Erythroblast (primary cell): ENCODE data around the gene NAPA.
A peak's percentile ranks its signal among the peaks of the same experiment; 100 is the strongest.

Source experiments
- DNase-seq, 2 experiments: peaks; one replicate each; lab custom pipeline; 2025; lab: John Stamatoyannopoulos, UW
- GATA1 ChIP-seq: IDR thresholded peaks from 2 replicates; pipeline ENCODE4 v1.6.1; 2011; ENCODE audit warnings: low read depth, mild to moderate bottlenecking, control low read depth, low read length, moderate library complexity
- POLR2A ChIP-seq: IDR thresholded peaks from 2 replicates; pipeline ENCODE4 v1.6.1; 2011; ENCODE audit warnings: mild to moderate bottlenecking, low read length

The NAPA gene

DNA sequence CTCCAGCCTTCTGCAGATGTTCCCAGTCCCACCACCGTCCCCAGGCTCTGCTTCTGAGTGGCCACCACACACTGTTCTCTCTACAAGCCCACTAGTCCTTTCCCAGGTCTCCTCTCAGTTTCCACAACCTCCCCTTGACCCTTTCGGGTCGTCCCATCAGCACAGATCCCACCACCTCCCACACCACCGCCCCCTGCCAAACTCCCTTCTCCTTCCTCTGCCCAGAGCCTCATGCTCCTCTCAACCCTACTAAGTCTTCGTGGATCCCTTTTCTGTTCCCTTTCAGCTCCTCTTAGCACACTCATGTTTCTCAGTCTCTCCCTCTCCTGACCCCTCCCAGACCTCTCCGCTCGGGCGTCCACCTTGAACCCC, 1.9 kb downstream of the NAPA start:
- TF ChIP-seq POLR2A (no peak), GATA1 (no peak)
- peak in 1 of 2 experiments; percentile 40 for DNase-seq

DNA sequence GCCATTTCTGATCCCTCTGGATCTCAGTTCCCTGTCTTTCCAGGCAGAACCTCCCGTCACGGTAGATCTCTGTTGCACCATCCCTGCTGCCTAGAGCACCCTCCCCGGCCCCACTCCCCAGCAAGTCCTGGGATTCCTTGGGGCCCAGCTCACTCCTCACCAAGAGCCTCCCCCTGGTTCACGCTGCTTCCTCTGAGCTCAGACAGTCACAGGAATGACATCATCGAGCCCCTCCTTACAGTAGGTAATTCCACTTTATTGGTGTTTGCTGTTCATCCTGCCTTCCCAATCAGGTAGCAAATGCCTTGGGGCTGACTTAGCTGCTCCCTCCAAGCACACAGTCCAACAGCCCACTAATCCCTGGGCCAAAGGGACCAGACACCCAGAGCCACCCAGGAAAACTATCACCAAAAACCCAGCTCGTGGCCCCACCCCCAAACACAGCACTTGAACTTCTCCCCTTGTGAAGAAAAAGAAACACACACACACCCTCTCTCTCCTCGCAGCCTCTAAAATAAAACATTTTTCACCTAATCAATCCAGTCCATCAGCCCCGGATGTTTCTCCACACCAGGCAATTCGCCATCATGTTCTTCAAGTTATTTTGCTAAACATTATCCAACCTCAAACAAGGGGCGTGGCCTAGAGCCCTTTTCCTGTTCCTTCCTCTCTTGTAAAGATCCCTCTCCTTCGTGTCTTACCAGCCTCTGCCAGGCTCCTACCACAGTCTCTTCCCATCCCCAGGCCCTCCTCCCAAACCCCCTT, 2.5 kb downstream of the NAPA start:
- DNase-seq, result peak; percentile 28 to 56
- no peak for TF ChIP-seq POLR2A
- no peak for TF ChIP-seq GATA1

DNA sequence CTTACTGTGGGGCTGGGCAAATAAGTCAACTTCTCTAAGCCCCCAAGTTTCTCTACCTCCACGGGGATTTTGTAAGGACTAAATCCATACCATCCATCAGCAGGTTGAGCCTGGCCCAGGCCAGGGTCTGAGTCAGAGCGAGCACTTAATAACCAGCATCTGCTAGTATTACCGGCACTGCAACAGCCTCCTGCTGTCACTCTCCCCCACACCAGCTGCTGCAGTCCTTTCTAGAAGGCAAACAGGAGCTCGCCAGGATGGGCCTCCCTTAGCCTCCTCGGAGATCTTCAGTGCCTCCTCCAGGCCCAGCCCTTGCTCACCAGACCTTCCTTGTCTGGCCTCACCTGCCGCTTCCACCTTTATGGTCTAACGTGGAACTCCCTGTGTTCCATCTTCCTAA, 3.2 kb downstream of the NAPA start:
- TF ChIP-seq GATA1 (no peak), POLR2A (no peak)

DNA sequence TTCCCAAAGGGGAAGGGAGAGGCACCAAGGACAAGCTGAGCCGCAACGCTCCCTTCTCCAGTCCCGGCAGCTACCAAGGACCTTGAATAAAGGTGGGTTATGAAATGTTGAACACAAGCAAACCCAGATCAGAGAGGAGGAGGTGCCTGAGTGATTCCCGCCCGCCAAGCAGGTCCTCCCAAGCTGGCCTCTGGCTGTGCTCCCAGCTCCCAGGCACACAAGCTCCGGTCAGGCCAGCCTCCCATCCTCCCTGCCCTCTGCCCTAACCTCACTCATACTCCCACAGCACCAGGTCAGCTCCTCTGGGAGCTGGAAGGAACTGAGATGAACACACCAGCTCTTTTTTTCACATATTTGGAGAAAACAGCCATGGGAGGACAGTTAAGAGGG, 3.7 kb downstream of the NAPA start:
- no peak for DNase-seq
- no peak for TF ChIP-seq GATA1
- no peak for TF ChIP-seq POLR2A

More for the DNA sequence above, 3.2 kb downstream of the NAPA start:
- no peak for DNase-seq

DNA sequence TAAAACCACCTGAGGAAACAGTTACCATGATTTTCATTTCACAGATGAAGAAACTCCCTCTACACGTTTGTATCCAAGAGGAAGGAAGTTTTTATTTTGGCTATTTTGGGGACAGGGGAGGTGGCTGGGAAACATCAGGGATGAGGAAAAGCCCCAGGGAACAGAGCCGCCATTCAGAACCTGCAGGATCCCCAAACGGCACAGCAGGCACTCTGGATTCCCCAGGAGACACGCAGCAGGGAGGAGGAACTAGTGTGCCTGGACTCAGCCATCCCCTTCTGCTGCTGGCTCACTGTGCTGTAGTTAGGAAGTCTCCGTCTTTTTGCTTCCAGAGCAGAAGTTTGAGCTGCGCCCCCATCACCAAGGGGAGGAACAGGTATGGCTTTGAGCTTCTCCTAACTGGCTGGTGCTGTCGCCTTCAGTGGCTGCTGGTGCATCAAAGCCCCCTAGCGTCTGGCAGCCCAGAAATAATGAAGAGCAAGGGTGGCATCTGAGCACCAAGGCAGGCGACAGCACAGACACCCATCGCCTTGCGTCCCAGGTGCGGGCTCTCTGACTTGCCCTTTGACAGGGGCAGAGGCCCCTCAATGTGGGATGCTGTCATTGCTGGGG, 4.2 kb downstream of the NAPA start:
- no peak for TF ChIP-seq POLR2A
- TF ChIP-seq GATA1, result no peak
- DNase-seq, result no peak

DNA sequence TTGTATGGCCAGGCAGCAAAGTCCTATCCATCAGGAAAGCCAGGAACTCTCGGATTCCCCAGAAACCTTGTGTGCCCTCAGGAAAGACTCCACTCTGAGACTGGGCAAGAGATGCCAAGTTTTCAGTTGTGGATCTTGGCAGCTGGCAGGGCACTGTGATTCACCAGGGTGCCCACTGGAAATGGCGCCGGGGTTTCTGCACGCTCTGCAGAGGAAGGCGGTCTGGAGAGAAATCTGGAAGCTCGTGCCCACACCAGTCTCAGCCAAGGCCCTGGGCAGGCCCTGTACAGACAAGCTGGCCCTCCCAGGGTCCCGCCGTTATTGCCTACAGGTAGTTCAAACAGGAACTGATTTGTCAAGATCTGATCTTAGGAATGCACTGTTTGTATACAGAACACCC, 4.9 kb downstream of the NAPA start:
- TF ChIP-seq GATA1 (no peak), POLR2A (no peak)
- DNase-seq, result no peak

DNA sequence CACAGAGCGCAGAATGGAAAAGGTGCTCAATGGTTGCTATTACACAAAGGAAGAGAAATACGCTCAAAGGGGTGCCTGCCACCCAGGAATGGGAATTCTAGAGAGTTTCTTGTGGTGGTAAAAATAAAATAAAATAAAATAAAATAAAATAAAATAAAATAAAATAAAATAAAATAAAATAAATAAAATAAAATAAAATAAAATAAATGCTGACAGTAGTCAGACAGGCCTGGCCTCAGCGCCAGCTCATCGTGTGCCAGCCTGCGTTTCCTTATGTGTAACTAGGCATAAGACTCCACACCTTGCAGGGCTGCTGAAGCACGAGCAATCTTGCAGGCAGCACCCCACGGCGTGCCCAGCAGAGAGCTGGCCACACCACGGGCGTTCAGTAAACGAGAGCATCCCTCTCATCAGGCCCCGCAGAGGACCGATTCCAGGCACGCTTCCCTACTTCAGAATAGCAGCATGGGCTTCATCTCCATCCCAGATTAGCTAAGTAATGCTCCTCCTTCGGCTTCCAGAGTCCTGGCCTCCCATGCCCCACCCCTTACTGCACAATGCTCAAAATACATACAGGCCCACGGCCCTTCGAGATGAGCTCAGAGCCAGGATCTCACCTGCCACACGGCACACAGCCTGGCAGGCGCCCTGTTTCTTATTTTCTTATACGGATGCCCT, 5.6 kb downstream of the NAPA start:
- DNase-seq, result no peak
- TF ChIP-seq GATA1, result no peak
- TF ChIP-seq POLR2A, result no peak

DNA sequence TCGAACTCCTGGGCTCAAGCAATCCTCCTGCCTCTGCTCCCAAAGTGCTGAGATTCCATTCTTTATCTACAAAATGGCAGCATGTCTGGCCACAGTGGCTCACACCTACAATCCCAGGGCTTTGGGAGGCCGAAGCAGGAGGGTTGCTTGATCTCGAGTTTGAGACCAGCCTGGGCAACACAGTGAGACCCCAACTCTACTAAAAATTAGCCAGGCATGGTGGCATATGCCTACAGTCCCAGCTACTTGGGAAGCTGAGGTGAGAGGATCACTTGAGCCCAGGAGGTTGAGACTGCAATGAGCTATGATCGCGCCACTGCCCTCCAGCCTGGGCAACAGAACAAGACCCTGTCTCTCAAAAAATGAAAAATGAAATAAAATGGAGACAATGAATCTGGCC, 6.1 kb downstream of the NAPA start:
- TF ChIP-seq POLR2A (no peak), GATA1 (no peak)
- no peak for DNase-seq

DNA sequence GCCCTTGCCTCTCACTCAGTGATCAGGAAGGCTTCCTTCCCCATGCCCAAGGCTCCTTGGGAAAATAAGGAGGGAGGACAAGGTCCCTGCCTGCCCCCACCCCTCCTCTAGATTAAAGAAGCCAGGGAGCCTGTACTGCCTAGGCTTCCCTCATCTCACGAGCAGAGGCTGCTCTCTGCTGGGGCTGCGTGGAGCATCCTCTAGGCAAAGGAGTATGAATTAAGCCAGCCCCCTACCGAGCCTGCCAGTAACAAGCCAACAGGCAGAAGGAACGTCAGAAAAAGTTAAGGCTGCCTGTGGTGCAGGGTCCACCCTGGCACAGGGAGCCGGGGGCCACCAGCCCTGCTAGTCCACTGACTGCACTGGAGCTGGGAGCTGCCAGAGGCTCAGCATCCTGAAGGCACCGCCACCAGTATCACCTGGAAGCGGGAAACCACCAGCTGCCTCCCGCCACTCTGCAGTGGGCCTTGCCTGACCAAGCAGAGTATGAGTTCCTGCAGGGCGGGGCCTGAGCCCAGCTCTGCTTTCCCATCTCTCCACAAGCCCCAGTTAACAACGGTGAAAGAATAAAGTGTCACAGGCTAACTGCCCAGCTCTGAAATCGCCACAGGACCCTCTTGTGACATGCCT, 6.8 kb downstream of the NAPA start:
- TF ChIP-seq POLR2A (no peak), GATA1 (no peak)

DNA sequence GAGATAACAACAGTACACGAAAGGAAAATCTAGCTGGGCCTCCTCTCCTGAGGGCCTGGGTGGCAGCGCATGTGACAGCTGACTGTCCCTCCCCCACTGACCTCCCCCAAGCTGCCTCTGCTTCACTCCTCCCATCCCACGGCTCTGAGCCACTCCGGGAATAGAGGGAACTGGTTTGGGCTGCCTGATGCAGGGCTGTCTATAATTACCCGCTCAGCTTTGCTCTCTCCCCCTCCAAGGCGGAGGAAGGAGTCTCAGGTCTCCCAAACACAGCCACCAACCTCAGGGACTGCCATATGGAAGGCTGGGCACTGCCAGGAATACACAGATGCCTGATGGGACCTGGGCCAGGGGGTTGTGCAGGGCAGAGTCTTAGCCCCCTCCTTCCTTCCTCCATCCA, 7.9 kb downstream of the NAPA start:
- no peak for DNase-seq
- no peak for TF ChIP-seq POLR2A

More for the DNA sequence above, 6.8 kb downstream of the NAPA start:
- no peak for DNase-seq

DNA sequence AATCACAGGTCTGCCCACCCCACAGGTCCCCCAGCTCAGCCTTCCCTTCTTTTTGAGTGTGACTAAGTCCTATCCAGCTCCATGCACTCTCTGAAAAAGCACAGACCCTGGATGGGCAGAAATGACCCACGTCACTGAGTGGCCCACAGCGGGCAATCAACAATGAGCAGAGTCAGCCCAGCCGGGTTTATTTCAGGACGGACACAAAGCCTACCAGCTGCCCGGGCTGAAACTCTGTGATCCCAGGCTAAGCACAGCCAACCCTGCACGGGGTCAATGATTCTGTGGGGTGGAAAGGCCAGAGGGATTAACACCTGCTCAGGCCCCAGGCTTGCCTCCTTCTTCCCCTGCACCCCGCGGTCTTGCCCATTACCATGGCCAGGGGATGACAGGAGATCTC, 8.4 kb downstream of the NAPA start:
- no peak for DNase-seq

DNA sequence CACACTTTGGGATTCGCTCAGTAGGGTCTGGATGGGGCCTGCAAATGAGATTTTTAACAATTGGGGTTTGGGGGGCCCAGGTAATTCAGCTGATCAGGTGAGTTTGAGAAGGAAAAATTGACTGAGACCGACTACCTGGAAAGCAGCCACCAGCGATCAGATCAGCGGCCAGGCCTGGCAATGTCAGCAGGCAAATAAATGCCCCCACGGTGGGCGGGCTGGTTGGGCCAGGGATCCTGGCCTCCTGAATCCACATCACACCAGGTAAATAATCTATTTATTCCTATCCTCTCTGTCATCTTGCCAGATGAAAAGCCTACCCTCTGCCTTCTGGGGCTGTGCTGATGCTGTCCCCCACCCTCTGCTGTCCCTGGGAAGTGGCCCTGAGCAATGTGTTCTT, 9.4 kb downstream of the NAPA start:
- TF ChIP-seq POLR2A, result no peak
- TF ChIP-seq GATA1, result no peak

More for the DNA sequence above, 8.4 kb downstream of the NAPA start:
- no peak for TF ChIP-seq POLR2A
- no peak for TF ChIP-seq GATA1

DNA sequence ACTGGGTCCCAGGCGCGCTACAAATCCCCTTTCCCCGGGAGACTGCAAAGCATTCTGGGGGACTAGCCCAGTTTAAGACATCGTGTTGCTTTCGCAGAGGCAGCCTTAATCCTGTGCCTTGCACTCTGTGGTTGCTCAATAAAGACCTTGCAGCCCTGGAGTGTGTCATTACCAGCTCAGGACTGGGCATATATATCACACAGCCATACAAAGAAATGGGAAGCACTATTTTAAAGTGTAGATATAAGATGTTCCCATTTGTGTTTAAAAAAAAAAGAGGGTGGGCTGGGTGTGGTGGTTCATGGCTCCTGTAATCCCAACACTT, 11.1 kb downstream of the NAPA start:
- no peak for TF ChIP-seq POLR2A
- TF ChIP-seq GATA1, result no peak

More for the DNA sequence above, 9.4 kb downstream of the NAPA start:
- DNase-seq, result no peak

More for the DNA sequence above, 11.1 kb downstream of the NAPA start:
- DNase-seq, result no peak
